Natural killer cell (primary cell): ENCODE measurements around the gene DAPK2. TPM values are rescaled to one million over a fixed set of nuclear protein-coding genes. Genes with fewer than 3 reads are reported as not detected.

Source experiments
- ATAC-seq, 3 donors: fragments of 150-1000 bp in 2 of 3; fragments of 200-7000 bp in 1 of 3; cut with Tn5 transposase; 1 replicate in 1 of 3; 2 replicates in 2 of 3; pipeline ENCODE4 v1.10.0; 2021; ENCODE audit warnings: mild to moderate bottlenecking in 2 of 3, moderate library complexity in 2 of 3
- DNase-seq, 2 donors: peaks; one replicate each; pipeline versions ENCODE4 v3.0.0 to v3.0.0-alpha.2; 2013 to 2021; ENCODE audit warnings: mixed read lengths in 1 of 2
- H3K27ac ChIP-seq: one replicate; pipeline ENCODE4 v1.5.1; 2013; ENCODE audit warnings: mild to moderate bottlenecking, low read length
- H3K27me3 ChIP-seq: one replicate; pipeline ENCODE4 v1.6.1; 2013; ENCODE audit warnings: low read length; ENCODE audit not compliant: control insufficient read depth, insufficient read depth
- H3K36me3 ChIP-seq: one replicate; pipeline ENCODE4 v1.6.1; 2013; ENCODE audit warnings: low read length; ENCODE audit not compliant: control insufficient read depth, insufficient read depth
- H3K4me1 ChIP-seq: one replicate; pipeline ENCODE4 v1.6.1; 2013; ENCODE audit warnings: low read length; ENCODE audit not compliant: control insufficient read depth, insufficient read depth
- H3K4me3 ChIP-seq: one replicate; pipeline ENCODE4 v1.5.1; 2013; ENCODE audit warnings: low read length
- H3K9me3 ChIP-seq: one replicate; pipeline ENCODE4 v1.6.1; 2013; ENCODE audit warnings: low read length; ENCODE audit not compliant: control insufficient read depth, insufficient read depth
- H3K27ac Mint-ChIP-seq, 2 donors: one replicate each; pipeline ENCODE4 v1.8.0; 2022; ENCODE audit warnings: mild to moderate bottlenecking in 2 of 2, mixed read lengths in 2 of 2, moderate library complexity in 1 of 2
- H3K27me3 Mint-ChIP-seq, 2 donors: one replicate each; pipeline ENCODE4 v1.8.0; 2022; ENCODE audit warnings: low read depth in 2 of 2, mixed read lengths in 2 of 2
- H3K36me3 Mint-ChIP-seq: one replicate; pipeline ENCODE4 v1.8.0; 2022; ENCODE audit warnings: mixed read lengths
- H3K4me1 Mint-ChIP-seq, 2 donors: one replicate each; pipeline ENCODE4 v1.8.0; 2022; ENCODE audit warnings: mixed read lengths in 2 of 2
- H3K4me3 Mint-ChIP-seq: one replicate; pipeline ENCODE4 v1.8.0; 2022; ENCODE audit warnings: mild to moderate bottlenecking, moderate library complexity, mixed read lengths
- H3K9me3 Mint-ChIP-seq, 2 donors: one replicate each; pipeline ENCODE4 v1.8.0; 2022; ENCODE audit warnings: mixed read lengths in 2 of 2
- CTCF ChIP-seq: fragments of 200-600 bp; IDR thresholded peaks from one replicate; pipeline ENCODE4 v1.8.0; 2022; ENCODE audit warnings: antibody characterized with exemption
- WGBS: methylation state at CpG from one replicate; pipeline ENCODE4 v1.1.7; 2013; ENCODE audit warnings: missing lambda C conversion rate; ENCODE audit not compliant: insufficient coverage; 5-methylcytosine and 5-hydroxymethylcytosine counted together
- intact Hi-C: fragments of 100-400 bp; cut with micrococcal nuclease; formaldehyde crosslinking; loops from one replicate; pipeline ENCODE4 v1.14.2; 2022
- total RNA-seq, 4 donors: library from RNA; stranded (reverse); fragments of 120-200 nt in 1 of 4; gene quantifications; one replicate each; pipeline versions ENCODE4 v1.2.3 to v1.2.4, GENCODE V29; 2013 to 2022

Gene DAPK2
- total RNA-seq, 3 donors from 2014 or later (not counting 1 experiment from before 2014, with no cell fraction given): 3.7 to 25.3 (median 6.0) TPM

GRCh38 chr15:64004587-64004986, 41.7 kb downstream of the DAPK2 start:
- Mint-ChIP-seq H3K4me1 (peaks cover 21 to 22% of the 10 kb centered on the region in 2 donors), H3K27ac (no peak overlapping the region), H3K9me3 (no peaks in the 10 kb centered on the region), H3K36me3 (no peaks in the 10 kb centered on the region), H3K4me3 (no peak overlapping the region), H3K27me3 (peaks cover 0 to 9% of the 10 kb centered on the region in 2 donors)
- peaks cover 10% of the 10 kb centered on the region for H3K4me1 ChIP-seq
- intact Hi-C loops: no loop called here
- no peak overlapping the region for H3K27ac ChIP-seq
- WGBS: 97% methylated on average over 5 of the region's 5 CpGs
- no peak overlapping the region for H3K4me3 ChIP-seq
- ATAC-seq: no peak
- no peaks in the 10 kb centered on the region for H3K9me3 ChIP-seq
- no peaks in the 10 kb centered on the region for H3K27me3 ChIP-seq
- no peaks in the 10 kb centered on the region for H3K36me3 ChIP-seq
- no peak for TF ChIP-seq CTCF
- DNase-seq: no peak

- Histone ChIP-seq H3K9me3 (no peaks in the 10 kb centered on the region), H3K4me3 (no peak overlapping the region), H3K4me1 (peaks cover 7% of the 10 kb centered on the region), H3K36me3 (no peaks in the 10 kb centered on the region), H3K27me3 (no peaks in the 10 kb centered on the region), H3K27ac (no peak overlapping the region)
- TF ChIP-seq CTCF: no peak
- Mint-ChIP-seq H3K27me3 (peaks cover 0 to 9% of the 10 kb centered on the region in 2 donors), H3K4me1 (peaks cover 16 to 17% of the 10 kb centered on the region in 2 donors), H3K9me3 (no peaks in the 10 kb centered on the region), H3K4me3 (no peak overlapping the region), H3K27ac (no peak overlapping the region), H3K36me3 (no peaks in the 10 kb centered on the region)
- DNase-seq (no peak), ATAC-seq (no peak)
- 97% methylated on average over 2 of the region's 2 CpGs for WGBS
- intact Hi-C loops: no loop called here
Measured at GRCh38 chr15:64004056-64004455, 42.2 kb downstream of the DAPK2 start.

- Mint-ChIP-seq H3K27me3 (peaks cover 0 to 9% of the 10 kb centered on the region in 2 donors), H3K36me3 (no peaks in the 10 kb centered on the region), H3K9me3 (no peaks in the 10 kb centered on the region), H3K27ac (no peak overlapping the region), H3K4me3 (no peak overlapping the region), H3K4me1 (peaks cover 7 to 13% of the 10 kb centered on the region in 2 donors)
- DNase-seq: no peak
- H3K9me3 ChIP-seq: no peaks in the 10 kb centered on the region
- peaks cover 8% of the 10 kb centered on the region for H3K4me1 ChIP-seq
- H3K36me3 ChIP-seq: no peaks in the 10 kb centered on the region
- no peak overlapping the region for H3K4me3 ChIP-seq
- intact Hi-C loops: no loop called here
- 88% methylated on average over 4 of the region's 4 CpGs for WGBS
- H3K27ac ChIP-seq: no peak overlapping the region
- no peak for ATAC-seq
- H3K27me3 ChIP-seq: no peaks in the 10 kb centered on the region
- TF ChIP-seq CTCF: no peak
Measured at GRCh38 chr15:64003182-64003581, 43.1 kb downstream of the DAPK2 start.

GRCh38 chr15:64001148-64001547, 45.1 kb downstream of the DAPK2 start:
- no peak overlapping the region for H3K4me3 ChIP-seq
- no peaks in the 10 kb centered on the region for H3K9me3 ChIP-seq
- H3K27ac Mint-ChIP-seq: peak overlapping the region in 1 of 2 donors; percentile 15
- H3K9me3 Mint-ChIP-seq: no peaks in the 10 kb centered on the region
- no peak overlapping the region for H3K27ac ChIP-seq
- WGBS: 72% methylated on average over 5 of the region's 5 CpGs
- H3K4me1 ChIP-seq: peaks cover 10% of the 10 kb centered on the region
- ATAC-seq (peak in 1 of 3 donors; percentile 69), DNase-seq (no peak)
- H3K4me3 Mint-ChIP-seq: no peak overlapping the region
- no peaks in the 10 kb centered on the region for H3K36me3 Mint-ChIP-seq
- H3K27me3 ChIP-seq: no peaks in the 10 kb centered on the region
- peaks cover 6 to 13% of the 10 kb centered on the region in 2 donors for H3K4me1 Mint-ChIP-seq
- H3K27me3 Mint-ChIP-seq: peaks cover 0 to 9% of the 10 kb centered on the region in 2 donors
- intact Hi-C loops: no loop called here
- no peak for TF ChIP-seq CTCF
- H3K36me3 ChIP-seq: no peaks in the 10 kb centered on the region
